Sigmoid colon (tissue), 4 donors: Measurements from ENCODE around the gene GLA.

ENCODE experiments used
- CTCF ChIP-seq, 4 experiments: fragments of 450-650 bp in 3 of 4; fragments of 200-600 bp in 1 of 4; IDR thresholded peaks; one replicate each; pipeline ENCODE4 v1.5.1; 2016 to 2019; ENCODE audit warnings: antibody characterized with exemption in 4 of 4, mild to moderate bottlenecking in 3 of 4, moderate library complexity in 2 of 4
- EP300 ChIP-seq, 4 donors: sonication (generic); formaldehyde crosslinking; IDR thresholded peaks; one replicate each; pipeline ENCODE4 v1.6.1; 2017; ENCODE audit warnings: antibody characterized with exemption in 4 of 4
- POLR2AphosphoS5 ChIP-seq, 4 donors: sonication (generic); formaldehyde crosslinking; IDR thresholded peaks; one replicate each; pipeline ENCODE4 v1.6.1; 2017; ENCODE audit warnings: antibody characterized with exemption in 4 of 4

DNA sequence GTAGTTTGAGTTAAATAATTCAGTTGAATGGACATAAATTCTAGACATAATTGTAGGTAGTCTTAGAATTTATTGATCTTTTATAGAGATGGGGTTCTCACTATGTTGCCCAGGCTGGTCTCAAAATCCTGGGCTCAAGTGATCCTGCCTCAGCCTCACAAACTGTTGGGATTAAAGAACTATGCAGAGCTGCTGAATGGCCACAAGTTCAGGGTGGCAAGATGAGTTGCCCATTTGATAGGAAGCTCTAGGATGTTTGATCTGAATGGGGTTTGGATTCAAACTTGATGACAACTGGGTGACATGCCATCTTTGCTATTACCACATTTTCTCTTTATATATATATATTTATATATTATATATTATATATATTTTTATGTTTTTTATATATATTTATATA is 13.4 kb downstream of the GLA start:
- TF ChIP-seq EP300 (IDR thresholded peaks at IDR 0.05) (no peak), CTCF (IDR thresholded peaks at IDR 0.05) (no peak), POLR2AphosphoS5 (IDR thresholded peaks at IDR 0.05) (no peak)
